ENCODE results near the gene NOS1.

NOS1 gene

GRCh38 chr12:117293510-117293909, 67.9 kb downstream of the NOS1 start:
- Histone ChIP-seq H3K9me3 (replicated peaks; ENCODE audit: low read length) (peaks cover 3% of the 10 kb centered on the region), H3K36me3 (ENCODE audit: insufficient read depth, low read length) (no peaks in the 10 kb centered on the region), H3K9ac (ENCODE audit: low read depth, low read length) (no peak overlapping the region), H3K4me2 (ENCODE audit: low read length) (no peak overlapping the region), H3K27me3 (ENCODE audit: control insufficient read depth, insufficient read depth, low read length) (no peaks in the 10 kb centered on the region), H3K4me1 (ENCODE audit: control insufficient read depth, insufficient read depth, low read length) (no peaks in the 10 kb centered on the region), H3K4me3 (ENCODE audit: low read length) (no peak overlapping the region)

GRCh38 chr12:117292688-117293087, 68.7 kb downstream of the NOS1 start:
- Histone ChIP-seq H3K4me3 (ENCODE audit: low read length) (no peak overlapping the region), H3K4me2 (ENCODE audit: low read length) (no peak overlapping the region), H3K4me1 (ENCODE audit: control insufficient read depth, insufficient read depth, low read length) (no peaks in the 10 kb centered on the region), H3K36me3 (ENCODE audit: insufficient read depth, low read length) (no peaks in the 10 kb centered on the region), H3K9me3 (replicated peaks; ENCODE audit: low read length) (peaks cover 3% of the 10 kb centered on the region), H3K9ac (ENCODE audit: low read depth, low read length) (no peak overlapping the region), H3K27me3 (ENCODE audit: control insufficient read depth, insufficient read depth, low read length) (no peaks in the 10 kb centered on the region)

GRCh38 chr12:117284140-117284539, 77.3 kb downstream of the NOS1 start:
- H3K4me1 ChIP-seq (ENCODE audit: control insufficient read depth, insufficient read depth, low read length), result no peaks in the 10 kb centered on the region
- no peaks in the 10 kb centered on the region for H3K27me3 ChIP-seq (ENCODE audit: control insufficient read depth, insufficient read depth, low read length)
- peaks cover 4% of the 10 kb centered on the region for H3K9me3 ChIP-seq (replicated peaks; ENCODE audit: low read length)
- no peak overlapping the region for H3K9ac ChIP-seq (ENCODE audit: low read depth, low read length)
- no peak overlapping the region for H3K4me2 ChIP-seq (ENCODE audit: low read length)
- H3K36me3 ChIP-seq (ENCODE audit: insufficient read depth, low read length), result no peaks in the 10 kb centered on the region
- H3K4me3 ChIP-seq (ENCODE audit: low read length), result no peak overlapping the region

- peaks cover 4% of the 10 kb centered on the region for H3K9me3 ChIP-seq (replicated peaks; ENCODE audit: low read length)
- H3K9ac ChIP-seq (ENCODE audit: low read depth, low read length), result no peak overlapping the region
- H3K36me3 ChIP-seq (ENCODE audit: insufficient read depth, low read length), result no peaks in the 10 kb centered on the region
- no peak overlapping the region for H3K4me2 ChIP-seq (ENCODE audit: low read length)
- H3K27me3 ChIP-seq (ENCODE audit: control insufficient read depth, insufficient read depth, low read length), result no peaks in the 10 kb centered on the region
- no peaks in the 10 kb centered on the region for H3K4me1 ChIP-seq (ENCODE audit: control insufficient read depth, insufficient read depth, low read length)
- H3K4me3 ChIP-seq (ENCODE audit: low read length), result no peak overlapping the region
These were observed 78.9 kb downstream of the NOS1 start for GRCh38 chr12:117282490-117282889.

GRCh38 chr12:117280019-117280680, 81.3 kb downstream of the NOS1 start:
- Histone ChIP-seq H3K4me1 (ENCODE audit: control insufficient read depth, insufficient read depth, low read length) (no peaks in the 10 kb centered on the region), H3K9me3 (replicated peaks; ENCODE audit: low read length) (peaks cover 4% of the 10 kb centered on the region), H3K36me3 (ENCODE audit: insufficient read depth, low read length) (no peaks in the 10 kb centered on the region)

GRCh38 chr12:117279606-117280005, 81.8 kb downstream of the NOS1 start:
- Histone ChIP-seq H3K4me3 (ENCODE audit: low read length) (no peak overlapping the region), H3K4me2 (ENCODE audit: low read length) (no peak overlapping the region), H3K4me1 (ENCODE audit: control insufficient read depth, insufficient read depth, low read length) (no peaks in the 10 kb centered on the region), H3K27me3 (ENCODE audit: control insufficient read depth, insufficient read depth, low read length) (no peaks in the 10 kb centered on the region), H3K9ac (ENCODE audit: low read depth, low read length) (no peak overlapping the region), H3K9me3 (replicated peaks; ENCODE audit: low read length) (peaks cover 4% of the 10 kb centered on the region), H3K36me3 (ENCODE audit: insufficient read depth, low read length) (no peaks in the 10 kb centered on the region)

More at GRCh38 chr12:117280019-117280680, 81.3 kb downstream of the NOS1 start:
- Histone ChIP-seq H3K27me3 (ENCODE audit: control insufficient read depth, insufficient read depth, low read length) (no peaks in the 10 kb centered on the region), H3K4me2 (ENCODE audit: low read length) (no peak overlapping the region), H3K4me3 (ENCODE audit: low read length) (no peak overlapping the region), H3K9ac (ENCODE audit: low read depth, low read length) (no peak overlapping the region)

- peaks cover 4% of the 10 kb centered on the region for H3K9me3 ChIP-seq (replicated peaks; ENCODE audit: low read length)
- no peak overlapping the region for H3K4me2 ChIP-seq (ENCODE audit: low read length)
- H3K27me3 ChIP-seq (ENCODE audit: control insufficient read depth, insufficient read depth, low read length), result no peaks in the 10 kb centered on the region
- H3K9ac ChIP-seq (ENCODE audit: low read depth, low read length), result no peak overlapping the region
- H3K4me1 ChIP-seq (ENCODE audit: control insufficient read depth, insufficient read depth, low read length), result no peaks in the 10 kb centered on the region
- H3K36me3 ChIP-seq (ENCODE audit: insufficient read depth, low read length), result no peaks in the 10 kb centered on the region
- H3K4me3 ChIP-seq (ENCODE audit: low read length), result no peak overlapping the region
These were observed 83.6 kb downstream of the NOS1 start for GRCh38 chr12:117277875-117278274.

GRCh38 chr12:117273091-117273490, 88.3 kb downstream of the NOS1 start:
- no peaks in the 10 kb centered on the region for H3K27me3 ChIP-seq (ENCODE audit: control insufficient read depth, insufficient read depth, low read length)
- H3K4me1 ChIP-seq (ENCODE audit: control insufficient read depth, insufficient read depth, low read length), result no peaks in the 10 kb centered on the region
- H3K4me2 ChIP-seq (ENCODE audit: low read length), result no peak overlapping the region
- H3K9me3 ChIP-seq (replicated peaks; ENCODE audit: low read length), result no peaks in the 10 kb centered on the region
- H3K9ac ChIP-seq (ENCODE audit: low read depth, low read length), result no peak overlapping the region
- no peaks in the 10 kb centered on the region for H3K36me3 ChIP-seq (ENCODE audit: insufficient read depth, low read length)
- H3K4me3 ChIP-seq (ENCODE audit: low read length), result no peak overlapping the region

GRCh38 chr12:117272690-117273089, 88.7 kb downstream of the NOS1 start:
- H3K9me3 ChIP-seq (replicated peaks; ENCODE audit: low read length), result no peaks in the 10 kb centered on the region

GRCh38 chr12:117262749-117263148, 98.7 kb downstream of the NOS1 start:
- Histone ChIP-seq H3K4me1 (ENCODE audit: control insufficient read depth, insufficient read depth, low read length) (no peaks in the 10 kb centered on the region), H3K27me3 (ENCODE audit: control insufficient read depth, insufficient read depth, low read length) (no peaks in the 10 kb centered on the region), H3K4me3 (ENCODE audit: low read length) (no peak overlapping the region), H3K36me3 (ENCODE audit: insufficient read depth, low read length) (no peaks in the 10 kb centered on the region), H3K9me3 (replicated peaks; ENCODE audit: low read length) (peaks cover 14% of the 10 kb centered on the region), H3K9ac (ENCODE audit: low read depth, low read length) (no peak overlapping the region), H3K4me2 (ENCODE audit: low read length) (no peak overlapping the region)

More at GRCh38 chr12:117272690-117273089, 88.7 kb downstream of the NOS1 start:
- no peak overlapping the region for H3K9ac ChIP-seq (ENCODE audit: low read depth, low read length)
- H3K36me3 ChIP-seq (ENCODE audit: insufficient read depth, low read length), result no peaks in the 10 kb centered on the region
- H3K4me3 ChIP-seq (ENCODE audit: low read length), result no peak overlapping the region
- H3K4me1 ChIP-seq (ENCODE audit: control insufficient read depth, insufficient read depth, low read length), result no peaks in the 10 kb centered on the region
- no peak overlapping the region for H3K4me2 ChIP-seq (ENCODE audit: low read length)
- H3K27me3 ChIP-seq (ENCODE audit: control insufficient read depth, insufficient read depth, low read length), result no peaks in the 10 kb centered on the region

- Histone ChIP-seq H3K27me3 (ENCODE audit: control insufficient read depth, insufficient read depth, low read length) (no peaks in the 10 kb centered on the region), H3K4me1 (ENCODE audit: control insufficient read depth, insufficient read depth, low read length) (no peaks in the 10 kb centered on the region), H3K4me3 (ENCODE audit: low read length) (no peak overlapping the region), H3K9ac (ENCODE audit: low read depth, low read length) (no peak overlapping the region), H3K9me3 (replicated peaks; ENCODE audit: low read length) (peaks cover 14% of the 10 kb centered on the region), H3K36me3 (ENCODE audit: insufficient read depth, low read length) (no peaks in the 10 kb centered on the region), H3K4me2 (ENCODE audit: low read length) (no peak overlapping the region)
These were observed 100.2 kb downstream of the NOS1 start for GRCh38 chr12:117261247-117261646.

- H3K27me3 ChIP-seq (ENCODE audit: control insufficient read depth, insufficient read depth, low read length), result no peaks in the 10 kb centered on the region
- no peaks in the 10 kb centered on the region for H3K36me3 ChIP-seq (ENCODE audit: insufficient read depth, low read length)
- no peak overlapping the region for H3K4me2 ChIP-seq (ENCODE audit: low read length)
- H3K9ac ChIP-seq (ENCODE audit: low read depth, low read length), result no peak overlapping the region
- H3K4me3 ChIP-seq (ENCODE audit: low read length), result no peak overlapping the region
- peaks cover 12% of the 10 kb centered on the region for H3K9me3 ChIP-seq (replicated peaks; ENCODE audit: low read length)
- no peaks in the 10 kb centered on the region for H3K4me1 ChIP-seq (ENCODE audit: control insufficient read depth, insufficient read depth, low read length)
These were observed 106.0 kb downstream of the NOS1 start for GRCh38 chr12:117255386-117255785.
